GM18907 (cell line): Measurements from ENCODE around the gene ARHGAP44.
"Not testable (repeated sequence)": the region's sequence is repeated elsewhere in the genome, so short reads cannot be mapped to it uniquely, and the experiment has no call there.

Experiments used
- ATAC-seq: cut with Tn5 transposase; IDR thresholded peaks from one replicate; pipeline ENCODE4 v1.9.1; 2021; ENCODE audit warnings: mild to moderate bottlenecking, moderate library complexity; ENCODE audit not compliant: unreplicated experiment

The ARHGAP44 gene

GRCh38 chr17:12815642-12816141 lies 26.4 kb downstream of the ARHGAP44 start:
- ATAC-seq = peak; percentile 100

GRCh38 chr17:12821376-12821940 lies 32.2 kb downstream of the ARHGAP44 start:
- no peak for ATAC-seq

DNA sequence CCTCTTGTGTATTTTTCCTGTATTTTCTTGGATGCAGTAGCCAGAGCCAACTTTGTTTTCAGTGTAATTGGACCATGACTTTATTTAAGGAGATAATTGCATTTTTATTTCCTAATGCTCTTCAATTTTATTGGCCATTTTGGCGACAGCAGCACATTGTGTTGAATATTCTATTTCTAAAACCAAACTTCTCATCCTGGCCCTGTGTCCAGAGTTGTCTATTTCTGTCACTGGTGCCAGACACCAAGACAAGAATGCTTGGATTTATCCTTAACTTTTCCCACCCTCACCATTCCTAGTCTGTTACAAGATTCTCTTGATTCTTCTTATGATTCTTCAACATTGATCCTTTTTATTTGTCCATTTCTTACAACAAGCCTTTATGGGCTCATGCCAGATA lies 37.1 kb downstream of the ARHGAP44 start:
- ATAC-seq = no peak

GRCh38 chr17:12830777-12831247 lies 41.5 kb downstream of the ARHGAP44 start:
- no peak for ATAC-seq

DNA sequence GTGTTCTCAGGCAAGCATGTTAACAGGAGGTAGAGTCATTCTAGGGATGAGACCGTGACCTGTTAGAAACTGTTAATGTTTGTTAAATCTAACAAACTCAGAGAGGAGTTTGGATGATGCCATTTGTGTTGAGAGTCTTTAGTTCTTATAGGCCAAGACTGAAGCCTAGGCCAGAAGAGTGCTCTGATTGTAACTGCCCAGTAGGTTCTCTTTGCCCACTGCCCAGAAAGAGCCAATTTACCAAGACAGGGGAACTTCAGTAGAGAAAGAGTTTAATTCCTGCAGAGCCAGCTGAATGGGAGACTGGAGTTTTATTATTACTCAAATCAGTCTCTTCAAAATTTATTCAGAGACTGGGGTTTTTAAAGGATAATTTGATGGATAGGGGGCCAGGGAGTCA lies 42.5 kb downstream of the ARHGAP44 start:
- no peak for ATAC-seq

- no peak for ATAC-seq
These were observed 49.7 kb downstream of the ARHGAP44 start for GRCh38 chr17:12839042-12839441.

DNA sequence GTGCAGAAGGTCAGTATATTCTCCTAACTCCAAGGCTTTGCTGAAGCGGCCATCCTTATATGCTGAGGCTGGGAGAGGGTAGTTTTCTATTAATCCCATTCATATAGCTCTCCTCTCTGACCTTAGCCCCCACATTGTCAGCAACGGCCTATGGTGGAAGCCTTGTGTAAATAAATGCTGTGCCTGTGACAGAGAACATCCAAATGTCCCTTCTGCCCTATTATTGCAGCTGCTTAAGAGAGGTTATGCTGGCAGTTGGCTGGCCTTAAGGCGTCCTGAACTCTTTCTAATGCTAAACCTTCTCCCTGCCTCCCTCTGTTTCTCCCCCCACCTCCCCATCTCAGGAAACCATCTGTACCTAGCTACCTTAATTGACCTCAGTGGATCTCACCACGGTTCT lies 53.6 kb downstream of the ARHGAP44 start:
- no peak for ATAC-seq

DNA sequence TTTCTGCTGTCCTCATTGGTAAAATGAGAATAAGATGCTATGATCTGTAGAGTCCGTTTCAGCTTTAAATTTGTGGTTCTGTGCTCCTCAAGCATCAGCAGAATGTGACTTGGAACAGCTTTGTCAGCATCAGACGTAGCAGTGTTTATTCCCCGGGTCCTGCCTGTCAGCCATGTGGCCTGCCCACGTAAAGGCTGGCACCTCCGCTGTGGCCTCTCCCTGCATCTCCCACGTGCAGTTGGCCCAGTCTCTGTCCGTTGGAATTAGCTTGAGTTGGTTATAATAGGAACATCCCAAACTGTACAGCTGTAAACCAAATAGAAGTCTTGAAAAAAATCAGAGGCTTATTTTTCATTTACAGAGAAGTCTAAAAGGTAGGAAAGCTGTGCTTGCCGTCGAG lies 61.7 kb downstream of the ARHGAP44 start:
- no peak for ATAC-seq

DNA sequence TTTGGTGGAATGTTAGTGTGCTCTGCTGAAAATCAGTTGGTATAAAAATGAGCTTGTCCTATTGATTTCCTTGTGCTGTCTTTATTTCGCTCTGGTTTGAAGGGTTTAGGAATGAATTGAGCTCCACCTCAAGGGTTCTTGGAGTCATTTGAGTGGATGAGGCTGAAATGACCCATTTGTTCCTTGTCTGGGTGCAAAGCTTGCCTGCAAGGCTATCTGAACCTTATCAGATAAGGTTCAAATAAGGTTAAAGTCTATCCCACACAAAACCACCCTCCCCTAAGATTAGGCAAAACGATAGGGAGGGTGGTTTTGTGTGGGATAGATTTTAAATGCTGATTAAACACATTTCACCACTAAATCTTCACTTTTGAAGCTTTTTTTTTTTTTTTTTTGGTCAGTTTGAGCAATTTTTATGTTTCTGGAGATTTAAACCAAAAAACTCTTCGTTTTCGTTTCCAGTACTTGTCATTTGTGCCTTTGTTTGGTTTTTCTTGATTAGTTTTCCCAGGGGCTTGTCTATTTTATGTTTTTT lies 62.7 kb downstream of the ARHGAP44 start:
- ATAC-seq = no peak

- no peak for ATAC-seq
These were observed 64.6 kb downstream of the ARHGAP44 start for GRCh38 chr17:12853921-12854320.

GRCh38 chr17:12856416-12856815 lies 67.1 kb downstream of the ARHGAP44 start:
- ATAC-seq = no peak

GRCh38 chr17:12857592-12857991 lies 68.3 kb downstream of the ARHGAP44 start:
- ATAC-seq = no peak

DNA sequence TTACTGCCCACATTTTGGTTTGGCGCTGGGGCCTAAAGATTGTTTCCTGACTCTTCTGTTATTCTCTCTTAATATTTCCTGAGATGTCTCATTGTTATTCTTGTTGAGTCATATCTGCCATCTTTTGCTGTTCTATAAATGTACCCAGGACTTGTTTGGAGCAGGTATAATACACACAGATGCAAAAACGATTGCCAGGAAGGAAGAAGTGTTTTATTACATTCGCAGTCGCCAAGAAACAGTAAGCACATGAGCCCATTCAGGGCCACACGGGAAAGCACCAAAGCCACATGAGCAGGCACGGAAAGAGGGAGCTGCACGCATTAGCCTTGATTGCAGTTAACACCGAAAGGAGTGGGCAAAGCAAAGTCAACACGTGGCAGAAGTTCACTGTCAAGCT lies 70.2 kb downstream of the ARHGAP44 start:
- ATAC-seq = no peak

DNA sequence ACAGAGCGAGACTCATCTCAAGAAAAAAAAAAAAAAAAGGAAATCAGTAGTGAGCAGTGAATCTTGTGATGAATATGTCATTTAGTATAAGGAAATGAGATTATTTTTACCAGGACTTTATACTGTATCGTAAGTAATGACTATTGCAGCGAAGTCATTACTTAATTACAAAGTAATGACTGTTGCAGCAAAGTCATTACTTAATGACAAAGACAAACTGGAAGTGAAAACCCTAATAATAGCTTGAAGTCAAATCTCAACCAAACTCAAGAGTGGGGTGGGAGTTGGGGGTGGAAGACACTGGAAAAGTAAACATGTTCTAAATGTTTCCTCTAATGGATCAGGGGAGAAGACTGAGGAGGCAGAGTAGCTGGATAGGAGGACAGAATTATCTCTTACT lies 76.5 kb downstream of the ARHGAP44 start:
- no peak for ATAC-seq

DNA sequence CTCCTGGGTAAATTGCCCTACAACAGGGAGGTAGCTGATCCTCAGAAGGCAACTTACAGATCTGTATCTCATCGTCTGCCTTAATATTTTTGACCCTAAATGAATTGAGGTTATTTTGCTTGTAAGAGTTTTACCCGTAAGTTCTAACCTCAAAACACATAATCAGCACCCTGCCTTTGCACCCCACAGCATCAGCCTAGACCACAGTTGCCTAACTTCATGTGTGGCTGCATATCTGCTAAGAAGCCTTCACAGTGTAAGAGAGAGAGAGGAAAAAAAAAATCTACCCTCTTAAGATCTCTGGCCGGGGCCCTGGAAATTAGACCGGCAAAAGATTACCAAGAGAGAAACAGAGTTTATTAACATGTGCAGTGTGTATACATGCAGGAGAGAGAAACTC lies 76.9 kb downstream of the ARHGAP44 start:
- no peak for ATAC-seq

DNA sequence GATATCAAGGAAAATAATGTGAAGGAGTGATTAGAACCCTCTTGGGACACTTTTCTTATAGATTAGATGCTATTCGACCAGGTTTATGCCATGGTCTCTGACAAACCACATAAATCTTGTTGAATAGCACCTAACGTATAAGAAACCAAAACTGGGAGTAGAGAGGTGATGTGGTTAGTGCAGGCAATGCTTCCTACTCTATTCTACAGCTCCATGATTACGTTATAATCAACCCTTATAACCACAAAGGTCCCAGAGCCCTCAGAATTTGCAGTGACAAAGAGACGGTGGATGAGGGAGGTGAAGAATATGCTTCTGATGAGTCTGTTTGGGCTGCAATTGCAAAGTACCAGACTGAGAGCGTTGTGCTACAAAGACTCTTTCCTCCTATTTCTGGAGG lies 78.4 kb downstream of the ARHGAP44 start:
- no peak for ATAC-seq

- not testable (repeated sequence) for ATAC-seq
These were observed 84.3 kb downstream of the ARHGAP44 start for GRCh38 chr17:12873415-12874125.

DNA sequence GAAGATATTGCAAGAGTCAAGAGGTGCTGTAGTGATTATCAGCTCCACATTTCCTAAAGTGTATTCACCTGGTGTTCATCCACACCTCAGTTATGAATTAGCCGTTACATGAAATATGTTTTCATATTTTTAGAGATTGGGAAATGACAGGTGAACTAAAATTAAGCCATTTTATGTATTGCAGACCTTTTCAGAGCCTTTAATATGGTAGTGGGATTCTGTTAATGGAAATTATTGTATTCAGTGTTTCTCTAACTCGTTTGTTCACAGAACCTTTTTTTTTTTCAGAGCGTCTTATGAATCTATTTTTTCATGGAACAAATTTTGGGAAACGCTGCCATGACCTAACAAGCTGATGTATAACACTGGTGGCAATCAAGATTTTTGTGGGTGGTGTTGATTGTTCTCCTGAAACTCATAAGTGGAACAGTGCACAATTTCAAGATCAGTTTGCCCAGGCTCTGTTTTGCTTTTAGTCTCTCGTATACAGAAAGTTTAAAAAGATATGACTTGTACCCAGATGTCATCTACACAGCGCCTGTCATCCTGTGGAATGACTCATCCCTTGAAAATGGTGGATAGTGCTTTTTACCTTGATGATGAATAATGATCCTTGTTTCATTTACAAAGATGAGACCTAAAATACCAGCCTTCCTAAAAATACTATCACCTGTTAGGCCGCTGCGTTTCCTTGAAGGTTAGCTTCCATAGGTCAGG lies 88.8 kb downstream of the ARHGAP44 start:
- ATAC-seq = no peak

- ATAC-seq = not testable (repeated sequence)
These were observed 89.8 kb downstream of the ARHGAP44 start for GRCh38 chr17:12879096-12879495.

DNA sequence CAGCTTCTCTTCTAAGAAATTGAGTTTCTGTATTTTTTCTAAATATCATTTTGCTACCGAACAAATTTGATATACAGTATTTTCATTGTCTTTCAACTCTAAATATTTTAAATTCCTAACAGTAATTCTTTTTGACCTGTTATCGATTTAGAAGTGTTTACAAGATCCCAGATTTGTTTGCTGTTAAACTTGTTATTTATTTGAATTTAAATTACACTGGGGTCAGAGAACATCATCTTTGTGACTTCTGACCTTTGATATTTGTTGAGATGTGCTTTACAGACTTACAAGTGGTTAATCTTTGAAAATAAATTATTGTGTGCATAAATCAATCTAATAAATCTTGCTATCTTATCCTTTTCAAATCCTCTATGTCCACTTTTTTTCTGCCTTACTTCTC lies 94.2 kb downstream of the ARHGAP44 start:
- ATAC-seq = no peak

GRCh38 chr17:12887088-12887487 lies 97.8 kb downstream of the ARHGAP44 start:
- no peak for ATAC-seq
